ENCODE results near the gene LSR. TPM values are rescaled to one million over a fixed set of nuclear protein-coding genes. Genes with fewer than 3 reads are reported as not detected.

The LSR gene
- total RNA-seq, 1 experiment from 2014 or later, result 64.7 TPM

DNA sequence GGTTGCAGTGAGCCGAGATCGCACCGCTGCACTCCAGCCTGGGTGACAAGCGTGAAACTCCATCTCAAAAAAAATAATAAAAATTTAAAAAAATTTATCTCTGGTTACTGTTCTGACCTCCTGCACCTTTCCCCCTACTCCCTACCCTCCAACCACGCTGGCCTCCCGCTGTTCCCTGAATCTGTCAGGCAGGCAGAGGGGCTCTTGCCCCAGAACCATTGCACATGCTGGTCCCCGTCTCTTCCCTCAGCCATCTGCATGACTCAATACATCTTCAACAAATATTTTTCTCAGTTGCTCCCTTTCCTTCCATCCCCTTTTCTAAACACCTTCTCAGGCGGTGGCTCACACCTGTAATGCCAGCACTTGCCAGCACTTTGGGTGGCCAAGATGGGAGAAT, 19.2 kb upstream of the LSR start:
- no peaks in the 10 kb centered on the region for H3K9me3 ChIP-seq (ENCODE audit: control insufficient read depth, insufficient read depth, low read depth, low read length)
- intact Hi-C loops (cut with micrococcal nuclease; ENCODE audit: unreplicated experiment), result no loop called here
- ChIA-PET POLR2A (no interaction called here), CTCF (no interaction called here)
- TF ChIP-seq SIN3A (IDR thresholded peaks at IDR 0.05; ENCODE audit: borderline replicate concordance, insufficient read depth, low read depth, low read length) (no peak), TCF7L2 (IDR thresholded peaks at IDR 0.05; ENCODE audit: low read depth, low read length) (no peak)
- TF ChIP-seq, protein P1, sequence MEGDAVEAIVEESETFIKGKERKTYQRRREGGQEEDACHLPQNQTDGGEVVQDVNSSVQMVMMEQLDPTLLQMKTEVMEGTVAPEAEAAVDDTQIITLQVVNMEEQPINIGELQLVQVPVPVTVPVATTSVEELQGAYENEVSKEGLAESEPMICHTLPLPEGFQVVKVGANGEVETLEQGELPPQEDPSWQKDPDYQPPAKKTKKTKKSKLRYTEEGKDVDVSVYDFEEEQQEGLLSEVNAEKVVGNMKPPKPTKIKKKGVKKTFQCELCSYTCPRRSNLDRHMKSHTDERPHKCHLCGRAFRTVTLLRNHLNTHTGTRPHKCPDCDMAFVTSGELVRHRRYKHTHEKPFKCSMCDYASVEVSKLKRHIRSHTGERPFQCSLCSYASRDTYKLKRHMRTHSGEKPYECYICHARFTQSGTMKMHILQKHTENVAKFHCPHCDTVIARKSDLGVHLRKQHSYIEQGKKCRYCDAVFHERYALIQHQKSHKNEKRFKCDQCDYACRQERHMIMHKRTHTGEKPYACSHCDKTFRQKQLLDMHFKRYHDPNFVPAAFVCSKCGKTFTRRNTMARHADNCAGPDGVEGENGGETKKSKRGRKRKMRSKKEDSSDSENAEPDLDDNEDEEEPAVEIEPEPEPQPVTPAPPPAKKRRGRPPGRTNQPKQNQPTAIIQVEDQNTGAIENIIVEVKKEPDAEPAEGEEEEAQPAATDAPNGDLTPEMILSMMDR (IDR thresholded peaks at IDR 0.05), result no peak
- no peak for ATAC-seq
- H3K36me3 ChIP-seq (ENCODE audit: control insufficient read depth, insufficient read depth, low read length), result no peaks in the 10 kb centered on the region
- BruUV-seq (replicated peaks), result no TSS peak
- H3K27ac ChIP-seq (ENCODE audit: low read length), result no peak overlapping the region
- H3K4me1 ChIP-seq (ENCODE audit: control insufficient read depth, insufficient read depth, low read length), result no peaks in the 10 kb centered on the region
- DNase-seq (ENCODE audit: low read depth, low spot score), result no peak
- H3K27me3 ChIP-seq (ENCODE audit: control insufficient read depth, insufficient read depth, low read length), result peaks cover 2% of the 10 kb centered on the region; the same call in 1 of the 2 replicates
- in situ Hi-C loops (cut with HindIII; ENCODE audit: low pct_unique_long_range_greater_than_20kb, low sequenced_read_pairs), result no loop called here
- H3K4me3 ChIP-seq (ENCODE audit: low read depth in 2 of 2, low read length in 2 of 2), result no peak overlapping the region

DNA sequence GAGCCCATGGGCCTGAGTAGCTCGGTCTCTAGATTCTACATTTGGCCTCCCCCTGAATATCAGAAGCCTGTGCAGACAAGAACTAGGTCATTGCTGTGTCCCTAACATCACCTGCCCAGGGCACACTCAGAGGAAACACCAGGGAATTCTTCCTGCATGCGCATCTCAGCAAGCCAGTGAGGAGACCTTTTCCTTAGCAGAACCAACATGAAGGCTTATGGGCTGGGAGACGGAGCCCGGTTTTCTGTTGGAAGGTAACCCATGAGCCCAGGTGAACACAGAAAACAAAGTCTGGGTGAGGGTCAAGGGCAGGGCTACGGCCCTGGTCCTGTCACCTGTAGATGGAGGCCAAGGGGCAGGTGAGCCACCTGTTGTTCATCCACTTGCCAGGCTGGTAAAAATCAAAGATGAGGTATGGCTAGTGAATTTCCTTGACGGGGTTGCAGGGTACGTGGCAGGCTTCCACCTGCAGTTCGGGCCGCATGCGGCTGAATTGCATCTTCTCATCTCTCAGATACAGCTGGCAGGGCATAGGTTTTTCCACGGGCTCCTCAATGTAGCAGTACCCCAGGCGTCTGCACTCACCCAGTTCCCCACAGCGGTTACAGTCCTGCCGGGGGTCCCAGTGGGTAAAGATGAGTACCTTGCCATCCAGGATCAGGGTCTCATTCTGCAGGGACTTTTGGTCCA, 16.7 kb upstream of the LSR start:
- Histone ChIP-seq H3K9me3 (ENCODE audit: control insufficient read depth, insufficient read depth, low read depth, low read length) (no peaks in the 10 kb centered on the region), H3K4me1 (ENCODE audit: control insufficient read depth, insufficient read depth, low read length) (no peaks in the 10 kb centered on the region), H3K27me3 (ENCODE audit: control insufficient read depth, insufficient read depth, low read length) (no peaks in the 10 kb centered on the region; the same call in 1 of the 2 replicates), H3K27ac (ENCODE audit: low read length) (no peak overlapping the region), H3K4me3 (ENCODE audit: low read depth in 2 of 2, low read length in 2 of 2) (no peak overlapping the region), H3K36me3 (ENCODE audit: control insufficient read depth, insufficient read depth, low read length) (no peaks in the 10 kb centered on the region)
- CTCF ChIA-PET, result interaction anchor here (0.7 kb wide), 1 partner anchor 206 kb away, joined by 4 read pairs; no protein-coding TSS in a partner anchor
- TF ChIP-seq, protein P1 (IDR thresholded peaks at IDR 0.05), result no peak
- TF ChIP-seq POLR2AphosphoS5 (IDR thresholded peaks at IDR 0.05; ENCODE audit: low read depth, low read length) (no peak), SIN3A (IDR thresholded peaks at IDR 0.05; ENCODE audit: borderline replicate concordance, insufficient read depth, low read depth, low read length) (no peak), TCF7L2 (IDR thresholded peaks at IDR 0.05; ENCODE audit: low read depth, low read length) (no peak)
- TF ChIP-seq, protein P2, sequence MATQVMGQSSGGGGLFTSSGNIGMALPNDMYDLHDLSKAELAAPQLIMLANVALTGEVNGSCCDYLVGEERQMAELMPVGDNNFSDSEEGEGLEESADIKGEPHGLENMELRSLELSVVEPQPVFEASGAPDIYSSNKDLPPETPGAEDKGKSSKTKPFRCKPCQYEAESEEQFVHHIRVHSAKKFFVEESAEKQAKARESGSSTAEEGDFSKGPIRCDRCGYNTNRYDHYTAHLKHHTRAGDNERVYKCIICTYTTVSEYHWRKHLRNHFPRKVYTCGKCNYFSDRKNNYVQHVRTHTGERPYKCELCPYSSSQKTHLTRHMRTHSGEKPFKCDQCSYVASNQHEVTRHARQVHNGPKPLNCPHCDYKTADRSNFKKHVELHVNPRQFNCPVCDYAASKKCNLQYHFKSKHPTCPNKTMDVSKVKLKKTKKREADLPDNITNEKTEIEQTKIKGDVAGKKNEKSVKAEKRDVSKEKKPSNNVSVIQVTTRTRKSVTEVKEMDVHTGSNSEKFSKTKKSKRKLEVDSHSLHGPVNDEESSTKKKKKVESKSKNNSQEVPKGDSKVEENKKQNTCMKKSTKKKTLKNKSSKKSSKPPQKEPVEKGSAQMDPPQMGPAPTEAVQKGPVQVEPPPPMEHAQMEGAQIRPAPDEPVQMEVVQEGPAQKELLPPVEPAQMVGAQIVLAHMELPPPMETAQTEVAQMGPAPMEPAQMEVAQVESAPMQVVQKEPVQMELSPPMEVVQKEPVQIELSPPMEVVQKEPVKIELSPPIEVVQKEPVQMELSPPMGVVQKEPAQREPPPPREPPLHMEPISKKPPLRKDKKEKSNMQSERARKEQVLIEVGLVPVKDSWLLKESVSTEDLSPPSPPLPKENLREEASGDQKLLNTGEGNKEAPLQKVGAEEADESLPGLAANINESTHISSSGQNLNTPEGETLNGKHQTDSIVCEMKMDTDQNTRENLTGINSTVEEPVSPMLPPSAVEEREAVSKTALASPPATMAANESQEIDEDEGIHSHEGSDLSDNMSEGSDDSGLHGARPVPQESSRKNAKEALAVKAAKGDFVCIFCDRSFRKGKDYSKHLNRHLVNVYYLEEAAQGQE (IDR thresholded peaks at IDR 0.05; ENCODE audit: insufficient read depth in 1 of 2, low read depth in 2 of 2, low read length in 1 of 2), result no peak
- POLR2A ChIA-PET, result no interaction called here
- intact Hi-C loops (cut with micrococcal nuclease; ENCODE audit: unreplicated experiment), result no loop called here
- in situ Hi-C loops (cut with HindIII; ENCODE audit: low pct_unique_long_range_greater_than_20kb, low sequenced_read_pairs), result no loop called here
- no TSS peak for BruUV-seq (replicated peaks)
- no peak for DNase-seq (ENCODE audit: low read depth, low spot score)
- no peak for ATAC-seq

All from Panc1 (cell line).